ENCODE data around the gene ITGA1. TPM values are rescaled to one million over a fixed set of nuclear protein-coding genes. Genes with fewer than 3 reads are reported as not detected.

The ITGA1 gene
- 100 to 1,000 TPM; 219 to 326 (median 240) TPM for total RNA-seq

GRCh38 chr5:52787600-52788504, at the start of gene ITGA1, which contains the start of gene PELO:
Gene ITGA1, plus strand, starts transcription at chr5:52787916. Its CDS starts 438 bp downstream, at chr5:52788354.
Gene PELO, plus strand, starts transcription at chr5:52787916. Its CDS starts 12,479 bp downstream, at chr5:52800395.
- TF ChIP-seq POLR2A (IDR thresholded peaks at IDR 0.05) (peak; percentile 52 to 83), CTCF (IDR thresholded peaks at IDR 0.05) (peak in 3 of 4 experiments; percentile 51 to 80 (median 61)), EP300 (IDR thresholded peaks at IDR 0.05) (no peak), POLR2AphosphoS5 (IDR thresholded peaks at IDR 0.05) (peak; percentile 90)
- Histone ChIP-seq H3K27me3 (no peaks in the 10 kb centered on the region), H3K36me3 (no peaks in the 10 kb centered on the region), H3K9me3 (no peaks in the 10 kb centered on the region), H3K27ac (peak within 1 kb of the TSS; percentile 78 to 96 (median 93)), H3K4me1 (peaks cover 0 to 25% (median 0%) of the 10 kb centered on the region in 3 donors), H3K4me3 (peak within 1 kb of the TSS; percentile 64 to 77)
- 0% methylated on average over 17 of the region's 61 CpGs; no CpG with 5 or more reads in 1 of the 2 donors for WGBS, 2 donors (ENCODE audit: low coverage in 1 of 2)
- peak; percentile 87 for ATAC-seq

- Histone ChIP-seq H3K4me1 (peaks cover 0 to 4% (median 2%) of the 10 kb centered on the region in 3 donors), H3K36me3 (no peaks in the 10 kb centered on the region), H3K27ac (no peak overlapping the region), H3K27me3 (no peaks in the 10 kb centered on the region), H3K4me3 (no peak overlapping the region), H3K9me3 (no peaks in the 10 kb centered on the region)
- TF ChIP-seq CTCF (IDR thresholded peaks at IDR 0.05), result no peak
- no peak for TF ChIP-seq EP300 (IDR thresholded peaks at IDR 0.05)
- TF ChIP-seq POLR2AphosphoS5 (IDR thresholded peaks at IDR 0.05), result no peak
- no peak for TF ChIP-seq POLR2A (IDR thresholded peaks at IDR 0.05)
- no peak for ATAC-seq
These were observed 49.6 kb upstream of the ITGA1 start for GRCh38 chr5:52738095-52738506.

GRCh38 chr5:52740007-52740406, 47.7 kb upstream of the ITGA1 start:
- no peaks in the 10 kb centered on the region for H3K36me3 ChIP-seq
- H3K27ac ChIP-seq, result no peak overlapping the region
- TF ChIP-seq POLR2AphosphoS5 (IDR thresholded peaks at IDR 0.05), result no peak
- no peak for TF ChIP-seq POLR2A (IDR thresholded peaks at IDR 0.05)
- TF ChIP-seq CTCF (IDR thresholded peaks at IDR 0.05), result no peak
- no peak for TF ChIP-seq EP300 (IDR thresholded peaks at IDR 0.05)
- 75 to 77% methylated on average over 1 to 2 of the region's 2 CpGs for WGBS, 2 donors (ENCODE audit: low coverage in 1 of 2)
- H3K4me3 ChIP-seq, result no peak overlapping the region
- no peaks in the 10 kb centered on the region for H3K9me3 ChIP-seq
- H3K27me3 ChIP-seq, result no peaks in the 10 kb centered on the region
- peaks cover 8 to 14% (median 11%) of the 10 kb centered on the region in 3 donors for H3K4me1 ChIP-seq
- no peak for ATAC-seq

- ATAC-seq, result no peak
- H3K4me1 ChIP-seq, result peaks cover 8 to 14% (median 14%) of the 10 kb centered on the region in 3 donors
- no peak overlapping the region for H3K4me3 ChIP-seq
- H3K27ac ChIP-seq, result no peak overlapping the region
- H3K36me3 ChIP-seq, result no peaks in the 10 kb centered on the region
- TF ChIP-seq EP300 (IDR thresholded peaks at IDR 0.05) (no peak), CTCF (IDR thresholded peaks at IDR 0.05) (no peak), POLR2AphosphoS5 (IDR thresholded peaks at IDR 0.05) (no peak), POLR2A (IDR thresholded peaks at IDR 0.05) (no peak)
- H3K9me3 ChIP-seq, result no peaks in the 10 kb centered on the region
- WGBS, 2 donors (ENCODE audit: low coverage in 1 of 2), result 49 to 76% methylated on average over 2 of the region's 2 CpGs
- no peaks in the 10 kb centered on the region for H3K27me3 ChIP-seq
These were observed 44.7 kb upstream of the ITGA1 start for GRCh38 chr5:52743012-52743411.
